Adipose tissue (tissue), 3 donors: ENCODE measurements around the gene RAB40C. TPM values are rescaled to one million over a fixed set of nuclear protein-coding genes. Genes with fewer than 3 reads are reported as not detected.

Source experiments
- H3K27ac ChIP-seq: one replicate; pipeline ENCODE4 v1.5.1; 2013; ENCODE audit warnings: low read depth, low read length
- WGBS, 3 donors: extraction: QIAGEN DNeasy Blood & Tissue Kit; methylation state at CpG; one replicate each; pipeline ENCODE4 v1.1.7; 2013; 5-methylcytosine and 5-hydroxymethylcytosine counted together
- polyA plus RNA-seq, 3 donors: library from polyadenylated mRNA; stranded (reverse); fragments of 200-250 nt; gene quantifications; one replicate each; pipeline ENCODE4 v1.2.3, GENCODE V29; 2013
- donor health status: healthy with polysubstance abuse.
- donor health status: Bipolar disorder and iron deficiency.
- donor health status: healthy.

The RAB40C gene
- polyA plus RNA-seq, 3 donors, result 16.0 to 42.5 (median 21.2) TPM

GRCh38 chr16:667780-668518 is 78.1 kb downstream of the RAB40C start, which contains the start of gene RHOT2:
Gene RHOT2 (plus strand): TSS chr16:668132. CDS start chr16:668200, 68 bp downstream.
- WGBS, 3 donors, result 0 to 1% (median 1%) methylated on average over 55 to 78 of the region's 78 CpGs
- H3K27ac ChIP-seq, result no peak within 1 kb of the TSS

GRCh38 chr16:668519-669171 is 78.8 kb downstream of the RAB40C start:
- H3K27ac ChIP-seq, result no peak overlapping the region
- 7 to 9% (median 8%) methylated on average over 45 to 50 of the region's 50 CpGs for WGBS, 3 donors

GRCh38 chr16:669666-670065 is 79.8 kb downstream of the RAB40C start:
- WGBS, 3 donors, result 91 to 97% (median 95%) methylated on average over 13 of the region's 13 CpGs

GRCh38 chr16:670485-671352 is 80.9 kb downstream of the RAB40C start:
- WGBS, 3 donors, result 91 to 93% (median 92%) methylated on average over 51 to 52 of the region's 52 CpGs
- H3K27ac ChIP-seq, result no peak overlapping the region

More at GRCh38 chr16:669666-670065, 79.8 kb downstream of the RAB40C start:
- H3K27ac ChIP-seq, result no peak overlapping the region

GRCh38 chr16:671353-672131 is 81.7 kb downstream of the RAB40C start:
- no peak overlapping the region for H3K27ac ChIP-seq
- 83 to 88% (median 86%) methylated on average over 35 to 40 of the region's 40 CpGs for WGBS, 3 donors

GRCh38 chr16:672371-672770 is 82.5 kb downstream of the RAB40C start:
- H3K27ac ChIP-seq, result no peak overlapping the region
- 91 to 95% (median 94%) methylated on average over 19 of the region's 19 CpGs for WGBS, 3 donors

- no peak overlapping the region for H3K27ac ChIP-seq
- 95 to 96% (median 96%) methylated on average over 19 to 21 of the region's 21 CpGs for WGBS, 3 donors
Observed at GRCh38 chr16:672851-673250, 83.0 kb downstream of the RAB40C start.

- no peak overlapping the region for H3K27ac ChIP-seq
- 90 to 94% (median 92%) methylated on average over 16 to 18 of the region's 18 CpGs for WGBS, 3 donors
Observed at GRCh38 chr16:673399-673991, 83.6 kb downstream of the RAB40C start.

- WGBS, 3 donors, result 68 to 85% (median 73%) methylated on average over 22 of the region's 22 CpGs
- no peak overlapping the region for H3K27ac ChIP-seq
Observed at GRCh38 chr16:674214-674881, 84.5 kb downstream of the RAB40C start.

- no peak within 1 kb of the TSS for H3K27ac ChIP-seq
- WGBS, 3 donors, result 4 to 8% (median 7%) methylated on average over 58 to 73 of the region's 73 CpGs
Observed at GRCh38 chr16:674968-675883, 85.4 kb downstream of the RAB40C start, which contains the start of gene RHBDL1. Gene RHBDL1 (plus strand): TSS chr16:675671. CDS start chr16:675791, 120 bp downstream.

- 44 to 49% (median 49%) methylated on average over 20 to 25 of the region's 25 CpGs for WGBS, 3 donors
- no peak overlapping the region for H3K27ac ChIP-seq
Observed at GRCh38 chr16:675884-676564, 86.2 kb downstream of the RAB40C start.

GRCh38 chr16:676565-676902 is 86.7 kb downstream of the RAB40C start:
- H3K27ac ChIP-seq, result no peak overlapping the region
- WGBS, 3 donors, result 85 to 92% (median 91%) methylated on average over 18 to 21 of the region's 21 CpGs

GRCh38 chr16:676913-677312 is 87.0 kb downstream of the RAB40C start:
- 56 to 73% (median 67%) methylated on average over 23 of the region's 23 CpGs for WGBS, 3 donors
- no peak overlapping the region for H3K27ac ChIP-seq

GRCh38 chr16:677316-678190 is 87.7 kb downstream of the RAB40C start:
- no peak overlapping the region for H3K27ac ChIP-seq
- WGBS, 3 donors, result 45 to 65% (median 49%) methylated on average over 53 to 57 of the region's 57 CpGs
